IMR-90 (cell line): ENCODE results near the gene SGSM2. TPM values are rescaled to one million over a fixed set of nuclear protein-coding genes. Genes with fewer than 3 reads are reported as not detected.

Source experiments
- ATAC-seq: fragments of 200-7000 bp; cut with Tn5 transposase; 2 replicates; pipeline ENCODE4 v1.9.1; 2020; ENCODE audit warnings: low read depth, mild to moderate bottlenecking, moderate library complexity
- BruUV-seq: library from RNA; stranded (reverse); fragments of 400-500 nt; replicated peaks from 2 replicates; lab custom pipeline; 2021; lab: Mats Ljungman, UMichigan
- CTCF ChIA-PET: fragments of 300-600 bp; formaldehyde crosslinking; extraction: SDS; loops from one replicate; lab custom pipeline; 2021; ENCODE audit warnings: antibody characterized with exemption; lab: Yijun Ruan, JAX
- POLR2A ChIA-PET: fragments of 300-600 bp; sonication (Branson Sonifier 250); formaldehyde crosslinking; loops from one replicate; lab custom pipeline; 2022; ENCODE audit warnings: antibody characterized with exemption; ENCODE audit not compliant: unreplicated experiment; lab: Charles Lee
- DNase-seq: peaks from one replicate; pipeline ENCODE4 v3.0.0; 2013
- H2AFZ ChIP-seq: replicated peaks from 2 replicates; pipeline ENCODE3; 2013; ENCODE audit warnings: low read length, mild to moderate bottlenecking; ENCODE audit not compliant: poor library complexity
- H2AK5ac ChIP-seq: 2 replicates; pipeline ENCODE4 v1.6.1; 2013; ENCODE audit warnings: low read depth, low read length, inconsistent platforms
- H2AK9ac ChIP-seq: replicated peaks from 2 replicates; pipeline ENCODE3; 2013; ENCODE audit warnings: mild to moderate bottlenecking, low read depth, low read length, moderate library complexity; ENCODE audit not compliant: poor library complexity
- H2BK120ac ChIP-seq: 2 replicates; pipeline ENCODE4 v1.6.1; 2013; ENCODE audit warnings: low read depth, low read length, inconsistent platforms
- H2BK15ac ChIP-seq: 3 replicates; pipeline ENCODE4 v1.6.1; 2013; ENCODE audit warnings: low read depth, low read length, inconsistent platforms
- H2BK20ac ChIP-seq: 2 replicates; pipeline ENCODE4 v1.6.1; 2013; ENCODE audit warnings: low read depth, mild to moderate bottlenecking, inconsistent platforms, low read length, moderate library complexity
- H2BK5ac ChIP-seq: 2 replicates; pipeline ENCODE4 v1.6.1; 2013; ENCODE audit warnings: mild to moderate bottlenecking, low read depth, low read length, inconsistent platforms; ENCODE audit not compliant: poor library complexity, severe bottlenecking
- H3K14ac ChIP-seq: replicated peaks from 2 replicates; pipeline ENCODE4 v1.6.1; 2013; ENCODE audit warnings: low read depth, low read length, inconsistent platforms
- H3K18ac ChIP-seq: 2 replicates; pipeline ENCODE4 v1.6.1; 2013; ENCODE audit warnings: low read depth, low read length, control low read depth
- H3K23ac ChIP-seq: 2 replicates; pipeline ENCODE4 v1.6.1; 2013; ENCODE audit warnings: low read depth, low read length, inconsistent platforms
- H3K27ac ChIP-seq: 2 replicates; pipeline ENCODE4 v1.5.1; 2013; ENCODE audit warnings: mild to moderate bottlenecking, control low read depth, low read length; ENCODE audit not compliant: insufficient read depth
- H3K27me3 ChIP-seq: 2 replicates; pipeline ENCODE4 v1.6.1; 2013; ENCODE audit warnings: low read length; ENCODE audit not compliant: control insufficient read depth, insufficient read depth
- H3K36me3 ChIP-seq: 2 replicates; pipeline ENCODE4 v1.6.1; 2013; ENCODE audit warnings: low read length, mixed read lengths; ENCODE audit not compliant: control insufficient read depth, insufficient read depth
- H3K4ac ChIP-seq: 2 replicates; pipeline ENCODE4 v1.6.1; 2013; ENCODE audit warnings: low read depth, low read length, inconsistent platforms
- H3K4me1 ChIP-seq: 2 replicates; pipeline ENCODE4 v1.6.1; 2013; ENCODE audit warnings: low read length, mixed read lengths; ENCODE audit not compliant: control insufficient read depth, insufficient read depth
- H3K4me2 ChIP-seq: 2 replicates; pipeline ENCODE4 v1.6.1; 2013; ENCODE audit warnings: low read depth, mild to moderate bottlenecking, control low read depth, low read length, moderate library complexity
- H3K4me3 ChIP-seq: 2 replicates; pipeline ENCODE4 v1.5.1; 2013; ENCODE audit warnings: low read depth, mild to moderate bottlenecking, control low read depth, low read length, moderate library complexity; ENCODE audit not compliant: insufficient read depth
- H3K56ac ChIP-seq: 2 replicates; pipeline ENCODE4 v1.6.1; 2013; ENCODE audit warnings: low read length, inconsistent platforms; ENCODE audit not compliant: insufficient read depth; ENCODE audit errors: extremely low read depth
- H3K79me1 ChIP-seq, 2 experiments: 2 replicates each; pipeline ENCODE4 v1.6.1; 2013; ENCODE audit warnings: low read length in 2 of 2, inconsistent platforms in 1 of 2, low read depth in 1 of 2
- H3K9ac ChIP-seq: 2 replicates; pipeline ENCODE4 v1.6.1; 2013; ENCODE audit warnings: low read depth, low read length, control low read depth
- H3K9me1 ChIP-seq: 2 replicates; pipeline ENCODE4 v1.6.1; 2013; ENCODE audit warnings: low read length, inconsistent platforms; ENCODE audit not compliant: insufficient read depth
- H3K9me3 ChIP-seq: 2 replicates; pipeline ENCODE4 v1.6.1; 2013; ENCODE audit warnings: low read length; ENCODE audit not compliant: control insufficient read depth, insufficient read depth
- H4K20me1 ChIP-seq: 2 replicates; pipeline ENCODE4 v1.6.1; 2013; ENCODE audit warnings: low read length, inconsistent platforms; ENCODE audit not compliant: insufficient read depth
- H4K5ac ChIP-seq: 2 replicates; pipeline ENCODE4 v1.6.1; 2013; ENCODE audit warnings: mild to moderate bottlenecking, low read depth, low read length, control low read depth
- H4K8ac ChIP-seq, 2 experiments: 2 replicates each; pipeline ENCODE4 v1.6.1; 2013; ENCODE audit warnings: low read depth in 2 of 2, low read length in 2 of 2, control low read depth in 1 of 2, inconsistent platforms in 1 of 2
- H4K91ac ChIP-seq: 2 replicates; pipeline ENCODE4 v1.6.1; 2013; ENCODE audit warnings: low read depth, low read length, inconsistent platforms; ENCODE audit not compliant: insufficient read depth
- CEBPB ChIP-seq: IDR thresholded peaks from 2 replicates; pipeline ENCODE4 v1.6.1; 2012; ENCODE audit warnings: low read depth, low read length, improper control_type of control experiment
- CHD1 ChIP-seq: IDR thresholded peaks from 2 replicates; pipeline ENCODE4 v1.6.1; 2012; ENCODE audit warnings: low read depth, low read length, improper control_type of control experiment
- ELK1 ChIP-seq: fragments of 150-350 bp; IDR thresholded peaks from 2 replicates; pipeline ENCODE4 v1.6.1; 2016; ENCODE audit warnings: low read depth, mild to moderate bottlenecking, low read length, moderate library complexity, borderline replicate concordance
- FOS ChIP-seq: fragments of 150-350 bp; IDR thresholded peaks from 2 replicates; pipeline ENCODE4 v1.6.1; 2016; ENCODE audit warnings: low read depth, low read length
- MAFK ChIP-seq: IDR thresholded peaks from 2 replicates; pipeline ENCODE4 v1.6.1; 2012; ENCODE audit warnings: low read depth, low read length, improper control_type of control experiment
- MAZ ChIP-seq: IDR thresholded peaks from 2 replicates; pipeline ENCODE4 v1.6.1; 2012; ENCODE audit warnings: low read depth, mild to moderate bottlenecking, low read length, improper control_type of control experiment, moderate library complexity, borderline replicate concordance
- MXI1 ChIP-seq: IDR thresholded peaks from 2 replicates; pipeline ENCODE4 v1.6.1; 2012; ENCODE audit warnings: low read depth, mild to moderate bottlenecking, low read length, moderate library complexity, borderline replicate concordance
- POLR2A ChIP-seq: IDR thresholded peaks from 2 replicates; pipeline ENCODE4 v1.6.1; 2012; ENCODE audit warnings: mild to moderate bottlenecking, low read depth, low read length
- RAD21 ChIP-seq: IDR thresholded peaks from 2 replicates; pipeline ENCODE4 v1.6.1; 2012; ENCODE audit warnings: low read length, improper control_type of control experiment
- RCOR1 ChIP-seq: IDR thresholded peaks from 2 replicates; pipeline ENCODE4 v1.6.1; 2012; ENCODE audit warnings: mild to moderate bottlenecking, low read length, improper control_type of control experiment; ENCODE audit not compliant: insufficient replicate concordance
- RFX5 ChIP-seq: IDR thresholded peaks from 2 replicates; pipeline ENCODE4 v1.8.0; 2012; ENCODE audit warnings: low read depth, mild to moderate bottlenecking, low read length, moderate library complexity
- WGBS, 2 experiments: methylation state at CpG; one replicate each; pipeline versions ENCODE4 v1.1.5 to v1.1.7; 2013; ENCODE audit warnings: missing lambda C conversion rate in 2 of 2; ENCODE audit not compliant: insufficient read length in 1 of 2; ENCODE audit errors: extremely low coverage in 2 of 2; 5-methylcytosine and 5-hydroxymethylcytosine counted together
- dilution Hi-C: fragments of 300-500 bp; cut with HindIII; formaldehyde crosslinking; loops from one replicate; pipeline ENCODE4 v1.14.3; 2018; ENCODE audit warnings: low sequenced_read_pairs; ENCODE audit not compliant: unreplicated experiment
- in situ Hi-C: fragments of 300-500 bp; cut with MboI; formaldehyde crosslinking; loops from 3 replicates; pipeline ENCODE4 v1.14.3; 2019; ENCODE audit warnings: low sequenced_read_pairs, inconsistent platforms, mixed read lengths
- intact Hi-C: fragments of 100-400 bp; cut with micrococcal nuclease; formaldehyde crosslinking; loops from 2 replicates; pipeline ENCODE4 v1.10.0; 2022
- polyA plus RNA-seq, 3 experiments: library from polyadenylated mRNA; depleted of rRNA; stranded (reverse); fragments of >200 nt; gene quantifications; 2 replicates each; pipeline ENCODE4 v1.2.3, GENCODE V29; 2012; ENCODE audit warnings: low replicate concordance in 1 of 3
- total RNA-seq: library from RNA; depleted of rRNA; stranded (reverse); fragments of >200 nt; gene quantifications from 2 replicates; pipeline ENCODE4 v1.2.3, GENCODE V29; 2012
- TF ChIP-seq, protein P1 (sequence below): fragments of 150-350 bp; IDR thresholded peaks from 2 replicates; pipeline ENCODE4 v1.6.1; 2017; ENCODE audit warnings: mild to moderate bottlenecking, antibody characterized with exemption, low read length, low read depth

Gene SGSM2
- total and polyA plus RNA-seq, 2 of the 4 experiments (the other 2 are of a cell fraction) = 13.6 to 81.2 TPM

GRCh38 chr17:2380950-2381649, 43.8 kb downstream of the SGSM2 start (continued):
- TF ChIP-seq, protein P1, sequence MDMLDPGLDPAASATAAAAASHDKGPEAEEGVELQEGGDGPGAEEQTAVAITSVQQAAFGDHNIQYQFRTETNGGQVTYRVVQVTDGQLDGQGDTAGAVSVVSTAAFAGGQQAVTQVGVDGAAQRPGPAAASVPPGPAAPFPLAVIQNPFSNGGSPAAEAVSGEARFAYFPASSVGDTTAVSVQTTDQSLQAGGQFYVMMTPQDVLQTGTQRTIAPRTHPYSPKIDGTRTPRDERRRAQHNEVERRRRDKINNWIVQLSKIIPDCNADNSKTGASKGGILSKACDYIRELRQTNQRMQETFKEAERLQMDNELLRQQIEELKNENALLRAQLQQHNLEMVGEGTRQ = no peak

DNA sequence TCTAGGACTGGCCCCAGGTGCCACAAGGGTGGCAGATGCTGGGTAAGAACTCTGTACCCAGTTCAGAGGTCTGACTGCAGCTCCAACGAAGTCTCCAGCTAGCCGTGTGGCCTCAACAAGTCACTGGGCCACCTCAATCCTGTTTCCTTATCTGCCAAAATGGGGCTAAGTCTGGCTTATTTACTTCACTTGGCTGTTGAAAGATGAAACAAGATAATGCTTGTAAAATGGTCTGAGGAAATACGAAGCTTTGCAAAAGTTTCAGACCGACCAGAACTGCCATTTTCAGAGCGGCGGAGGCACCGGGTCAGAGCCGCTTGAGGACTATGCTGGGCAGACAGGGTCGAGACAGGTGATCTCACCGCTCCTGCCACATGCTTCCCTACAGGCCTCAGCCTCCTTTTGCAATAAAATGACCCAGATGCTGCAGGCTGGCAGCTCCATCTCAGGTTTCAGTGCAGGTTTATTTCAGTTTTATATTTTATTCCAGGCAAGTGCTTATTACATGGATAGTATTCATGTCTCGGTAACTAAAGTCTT, 46.4 kb downstream of the SGSM2 start:
- H3K36me3 ChIP-seq = peaks cover 51% of the 10 kb centered on the region
- 75% methylated on average over 7 of the region's 11 CpGs; no CpG with 5 or more reads in 1 of the 2 experiments for WGBS, 2 experiments
- H4K91ac ChIP-seq = no peak overlapping the region
- ChIA-PET CTCF (interaction anchor here (0.6 to 3.2 kb wide), 5 partner anchors 8 to 75 kb away, joined by 3 to 64 read pairs (median 10); no protein-coding TSS in a partner anchor), POLR2A (no interaction called here)
- H3K27me3 ChIP-seq = no peaks in the 10 kb centered on the region
- no peaks in the 10 kb centered on the region for H3K9me1 ChIP-seq
- H3K14ac ChIP-seq = no peak overlapping the region
- no peak overlapping the region for H3K4me2 ChIP-seq
- H2BK15ac ChIP-seq = no peak overlapping the region
- no peak overlapping the region for H3K23ac ChIP-seq
- no peak for DNase-seq
- intact Hi-C loops (loop anchor here (2.0 kb wide), 1 partner anchor 75 kb away; no protein-coding TSS in a partner anchor), dilution Hi-C loops (no loop called here), in situ Hi-C loops (no loop called here)
- peaks cover 13% of the 10 kb centered on the region for H4K20me1 ChIP-seq
- H3K4me1 ChIP-seq = peaks cover 2% of the 10 kb centered on the region; the same call in 1 of the 2 replicates
- H2BK120ac ChIP-seq = no peak overlapping the region
- peak overlapping the region; percentile 96 for H2AK9ac ChIP-seq
- no peak overlapping the region for H3K56ac ChIP-seq
- BruUV-seq = no TSS peak
- no peak overlapping the region for H2AFZ ChIP-seq
- H2BK5ac ChIP-seq = no peak overlapping the region
- H2AK5ac ChIP-seq = no peak overlapping the region
- H4K5ac ChIP-seq = no peak overlapping the region
- no peaks in the 10 kb centered on the region for H3K9me3 ChIP-seq
- no peak for TF ChIP-seq MAZ
- no peak for TF ChIP-seq MXI1
- no peak for TF ChIP-seq CHD1
- TF ChIP-seq CEBPB = no peak
- TF ChIP-seq POLR2A = no peak
- TF ChIP-seq MAFK = no peak
- no peak for TF ChIP-seq ELK1
- TF ChIP-seq FOS = no peak
- no peak for TF ChIP-seq RAD21
- TF ChIP-seq RFX5 = no peak
- TF ChIP-seq, protein P1 = no peak
- no peak for TF ChIP-seq RCOR1
- H2BK20ac ChIP-seq = no peak overlapping the region
- H3K27ac ChIP-seq = no peak overlapping the region
- peaks cover 3 to 9% of the 10 kb centered on the region in 2 experiments; a peak in 2 of 4 replicates for H3K79me1 ChIP-seq
- no peak overlapping the region for H3K4me3 ChIP-seq
- peak overlapping the region; percentile 63; the same call in 1 of the 2 replicates for H3K4ac ChIP-seq
- H3K9ac ChIP-seq = no peak overlapping the region
- H4K8ac ChIP-seq = no peak overlapping the region; a peak in 1 of 4 replicates
- no peak for ATAC-seq
- no peak overlapping the region for H3K18ac ChIP-seq
